Activated effector memory CD4-positive, alpha-beta T cell treated with anti-CD3 and anti-CD28 coated beads, Interleukin-2, amount 50 U/mL, for 16 hours (primary cell): ENCODE data around the gene MPIG6B.

ENCODE experiments used
- DNase-seq: peaks from one replicate; pipeline ENCODE4 v3.0.0-alpha.2; 2020

Gene MPIG6B

GRCh38 chr6:31723245-31723979, at the start of gene MPIG6B:
TSS of gene MPIG6B (plus strand) at chr6:31723373. CDS start at chr6:31723384, 11 bp downstream.
- no peak for DNase-seq

GRCh38 chr6:31676322-31676903, 46.8 kb upstream of the MPIG6B start:
- DNase-seq = no peak

GRCh38 chr6:31676904-31677303, 46.3 kb upstream of the MPIG6B start:
- DNase-seq = no peak

GRCh38 chr6:31677955-31678354, 45.2 kb upstream of the MPIG6B start:
- DNase-seq = no peak

GRCh38 chr6:31680226-31681134, 42.7 kb upstream of the MPIG6B start, which contains the start of gene LY6G5C:
TSS of gene LY6G5C (minus strand) at chr6:31681067. CDS start at chr6:31680373, 694 bp downstream.
- peak; percentile 87 for DNase-seq

- peak; percentile 81 for DNase-seq
These were observed 42.0 kb upstream of the MPIG6B start for GRCh38 chr6:31681135-31681671.

- no peak for DNase-seq
These were observed 39.6 kb upstream of the MPIG6B start for GRCh38 chr6:31683591-31683990.

GRCh38 chr6:31686483-31686882, 36.7 kb upstream of the MPIG6B start:
- no peak for DNase-seq

GRCh38 chr6:31687321-31687720, 35.9 kb upstream of the MPIG6B start:
- DNase-seq = no peak

- no peak for DNase-seq
These were observed 35.1 kb upstream of the MPIG6B start for GRCh38 chr6:31687860-31688693.

- DNase-seq = peak; percentile 66
These were observed 33.7 kb upstream of the MPIG6B start for GRCh38 chr6:31689249-31690110.

- DNase-seq = no peak
These were observed 32.7 kb upstream of the MPIG6B start for GRCh38 chr6:31690231-31691077.

GRCh38 chr6:31691078-31691463, 32.1 kb upstream of the MPIG6B start:
- DNase-seq = no peak

GRCh38 chr6:31691564-31692108, 31.5 kb upstream of the MPIG6B start:
- no peak for DNase-seq

- no peak for DNase-seq
These were observed 30.8 kb upstream of the MPIG6B start for GRCh38 chr6:31692353-31692752.

- no peak for DNase-seq
These were observed 30.3 kb upstream of the MPIG6B start for GRCh38 chr6:31692886-31693285.

GRCh38 chr6:31693535-31693934, 29.6 kb upstream of the MPIG6B start:
- no peak for DNase-seq

- DNase-seq = no peak
These were observed 25.6 kb upstream of the MPIG6B start for GRCh38 chr6:31697555-31697954.

- no peak for DNase-seq
These were observed 22.3 kb upstream of the MPIG6B start for GRCh38 chr6:31700740-31701401.
